NCI-H2171 (cell line): ENCODE data around the gene BSG.
"Not testable (repeated sequence)": the region's sequence is repeated elsewhere in the genome, so short reads cannot be mapped to it uniquely, and the experiment has no call there.

Experiments used
- DNase-seq: peaks from one replicate; lab custom pipeline; 2025; lab: John Stamatoyannopoulos, UW

The BSG gene

DNA sequence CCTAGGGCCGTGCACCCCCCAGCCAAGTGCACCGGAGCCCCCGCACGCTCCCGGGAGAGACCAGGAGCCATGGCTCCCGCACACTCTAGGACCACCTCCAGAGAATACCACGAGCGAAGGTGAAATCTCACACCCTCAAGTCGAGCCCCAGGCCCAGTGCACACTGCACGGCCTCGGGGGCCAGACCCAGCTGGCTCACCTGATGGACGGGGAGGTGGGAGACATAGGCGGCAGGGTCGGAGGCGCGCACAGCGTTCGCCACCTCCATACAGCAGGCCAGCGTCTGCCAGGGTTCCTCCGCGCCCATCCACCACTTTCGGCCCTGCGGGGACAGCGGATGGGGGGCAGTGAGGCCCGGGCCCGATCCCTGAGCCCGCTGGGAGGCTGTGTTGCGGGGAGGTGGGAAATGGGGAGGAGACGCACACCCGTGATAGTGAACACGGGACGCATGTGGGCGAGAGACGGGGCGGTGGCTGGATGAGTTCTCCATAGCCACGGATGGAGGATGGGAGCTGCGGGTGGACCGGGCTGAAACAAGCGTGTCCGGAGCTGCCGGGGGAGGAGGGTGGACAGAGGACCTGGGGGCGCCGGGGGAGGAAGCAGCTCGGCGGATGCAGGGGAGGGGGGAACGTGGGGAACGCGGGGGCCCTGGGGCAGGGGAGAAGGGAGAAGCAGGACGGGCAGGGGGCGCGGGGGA, 47.9 kb downstream of the BSG start:
- no peak for DNase-seq

DNA sequence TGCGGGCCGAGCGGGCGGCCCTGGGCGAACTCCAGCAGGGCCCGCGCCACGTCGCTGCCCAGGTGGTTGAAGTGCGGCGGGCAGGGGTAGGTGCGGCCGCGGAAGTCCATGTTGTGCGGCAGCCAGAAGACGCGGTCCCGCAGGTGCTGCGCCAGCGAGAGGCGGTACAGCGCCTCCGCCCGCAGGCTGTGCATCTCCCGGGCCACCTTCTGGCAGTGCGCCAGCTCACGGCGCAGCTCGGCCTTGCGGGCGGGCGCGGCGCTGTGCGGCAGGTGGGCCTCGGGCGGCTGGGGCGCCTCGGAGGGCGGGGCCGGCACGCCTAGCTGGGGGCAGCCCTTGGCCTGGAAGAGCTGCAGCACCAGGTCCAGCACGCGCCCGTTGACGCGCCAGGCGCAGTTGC, 48.8 kb downstream of the BSG start:
- DNase-seq, result not testable (repeated sequence)

DNA sequence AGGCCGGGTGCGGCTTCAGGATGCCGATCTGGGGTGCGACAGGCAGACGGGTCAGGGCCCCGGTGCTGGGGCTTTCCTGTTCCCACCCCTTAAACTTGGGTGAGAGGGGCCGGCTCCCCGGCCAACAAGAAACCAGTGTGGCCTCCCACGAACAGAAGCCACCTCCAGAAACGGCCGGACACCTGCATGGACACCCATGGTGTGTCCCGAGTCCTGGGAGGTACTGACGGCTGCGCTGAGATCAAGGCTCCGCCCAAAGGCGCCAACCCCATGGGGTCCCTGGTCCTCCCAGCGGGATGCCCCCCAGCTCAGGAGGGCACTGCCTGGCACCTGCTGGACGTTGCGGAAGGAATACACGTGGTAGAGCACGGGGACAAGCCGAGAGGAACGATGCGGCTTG, 49.4 kb downstream of the BSG start:
- no peak for DNase-seq

DNA sequence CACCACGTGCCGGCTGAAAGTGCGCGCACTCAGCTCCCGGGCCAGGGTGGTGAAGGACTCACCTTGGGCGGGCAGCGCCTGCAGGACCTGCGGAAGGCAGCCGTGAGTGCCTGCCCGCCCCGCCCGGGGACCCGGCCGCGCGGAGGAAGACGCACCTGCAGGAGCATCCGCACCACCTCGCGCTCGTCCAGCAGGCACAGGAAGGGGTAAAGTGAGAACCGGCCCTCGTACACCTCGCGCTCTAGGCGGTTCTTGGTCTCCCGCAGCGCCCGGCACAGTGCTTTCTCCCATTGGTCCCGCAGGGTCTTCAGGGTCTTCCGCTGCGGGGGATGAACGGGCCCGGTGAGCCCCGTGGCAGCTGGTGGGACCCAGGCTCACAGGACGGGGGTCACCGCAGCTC, 50.3 kb downstream of the BSG start:
- DNase-seq, result no peak

DNA sequence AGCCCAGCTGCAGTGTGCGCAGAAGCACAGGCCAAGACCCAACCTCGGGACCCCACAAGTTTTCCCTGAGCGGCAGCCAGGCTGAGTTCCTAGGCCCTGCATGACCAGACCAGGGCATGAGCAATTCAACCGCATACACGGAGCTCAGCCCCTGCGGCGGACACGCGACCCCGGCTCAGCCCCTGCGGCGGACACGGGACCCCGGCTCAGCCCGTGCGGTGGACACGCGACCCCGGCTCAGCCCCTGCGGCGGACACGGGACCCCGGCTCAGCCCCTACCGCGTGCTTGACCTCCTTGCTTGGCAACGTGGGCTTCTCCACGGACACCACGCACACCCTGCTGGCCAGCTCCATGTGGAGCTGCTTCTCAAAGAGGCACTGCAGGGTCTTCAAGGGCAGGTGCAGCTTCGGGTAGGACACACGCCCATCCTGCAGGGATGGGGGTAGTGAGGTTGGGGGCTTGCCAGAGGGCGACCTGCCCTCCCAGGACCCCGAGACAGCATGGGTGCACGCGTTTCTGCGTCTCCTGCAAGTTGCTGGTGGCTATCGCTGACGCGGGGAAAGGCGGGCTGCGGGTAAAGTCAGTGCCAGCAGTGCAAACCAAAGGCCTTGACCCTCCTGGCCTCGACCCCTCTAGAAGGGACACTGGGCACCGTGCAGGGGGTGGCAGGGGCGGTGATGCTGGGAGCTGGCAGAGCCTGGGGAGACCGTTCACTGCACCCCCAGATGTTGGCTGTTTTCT, 51.0 kb downstream of the BSG start:
- no peak for DNase-seq

DNA sequence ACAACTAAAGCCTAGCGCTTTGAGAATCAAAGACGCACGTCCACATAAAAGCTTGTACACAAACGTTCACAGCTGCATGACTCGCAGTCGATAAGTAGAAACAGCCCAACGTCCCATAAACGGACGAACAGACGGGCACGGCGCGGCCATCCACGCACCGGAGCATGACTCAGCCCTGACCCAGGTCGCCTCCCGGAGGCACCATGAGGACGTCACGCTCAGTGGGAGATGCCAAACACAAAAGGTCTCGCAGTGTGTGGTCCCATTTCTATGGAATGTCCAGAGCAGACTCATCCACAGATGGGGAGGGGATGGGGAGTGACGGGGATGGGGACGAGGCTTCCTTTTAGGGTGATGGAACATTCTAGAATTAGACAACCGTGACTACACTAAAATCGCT, 51.6 kb downstream of the BSG start:
- no peak for DNase-seq

DNA sequence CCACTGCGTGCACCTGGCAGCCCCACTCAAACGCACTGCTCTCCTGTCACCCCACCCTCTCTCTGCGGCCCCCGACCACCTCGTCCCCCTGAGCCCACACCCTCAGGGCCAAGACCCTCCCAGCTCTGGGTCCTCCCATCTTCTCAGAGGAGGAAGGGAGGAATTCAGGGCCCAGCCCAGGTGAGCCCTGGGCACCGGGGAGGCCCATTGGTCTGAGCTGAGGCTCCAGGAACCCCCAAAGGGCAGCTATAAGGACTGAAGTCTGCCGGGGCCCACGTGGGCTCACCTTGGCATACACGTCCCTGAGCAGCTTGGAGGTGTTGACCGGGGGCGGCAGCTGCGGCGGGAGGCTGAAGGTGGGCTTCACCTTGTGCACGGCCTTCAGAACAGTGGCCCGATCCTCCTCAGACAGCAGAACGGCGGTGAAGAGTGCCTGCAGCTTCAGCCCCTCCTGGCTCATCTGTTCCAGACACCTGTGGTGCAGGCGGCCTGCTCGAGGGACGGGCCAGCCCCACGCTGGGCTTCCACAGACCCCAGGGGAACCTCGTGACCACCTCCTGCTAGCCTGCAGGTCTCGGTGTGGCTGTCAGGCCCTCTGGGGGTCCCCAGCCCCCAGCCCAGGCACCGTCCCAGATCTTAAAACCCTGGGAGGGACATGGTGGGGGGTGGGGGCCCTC, 52.2 kb downstream of the BSG start:
- no peak for DNase-seq

DNA sequence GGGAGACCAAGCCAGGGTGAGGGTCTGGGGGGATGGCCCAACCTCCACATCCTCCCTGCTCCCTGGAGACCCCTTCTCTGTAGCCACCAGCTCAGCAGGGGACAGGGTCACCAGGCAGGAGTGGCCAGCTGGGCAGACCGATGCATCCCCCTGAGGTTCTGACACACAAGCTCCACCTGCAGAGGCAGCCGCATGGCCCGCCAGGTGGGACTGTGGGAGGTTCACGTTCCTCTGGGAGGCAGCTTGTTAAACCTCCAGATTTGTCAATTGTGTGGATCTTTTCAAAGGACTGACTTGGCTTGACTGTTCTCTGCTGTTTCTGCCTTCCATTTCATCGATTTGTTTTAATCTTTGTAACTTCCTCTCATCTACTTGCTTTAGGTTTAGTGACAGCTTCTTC, 52.9 kb downstream of the BSG start:
- no peak for DNase-seq

DNA sequence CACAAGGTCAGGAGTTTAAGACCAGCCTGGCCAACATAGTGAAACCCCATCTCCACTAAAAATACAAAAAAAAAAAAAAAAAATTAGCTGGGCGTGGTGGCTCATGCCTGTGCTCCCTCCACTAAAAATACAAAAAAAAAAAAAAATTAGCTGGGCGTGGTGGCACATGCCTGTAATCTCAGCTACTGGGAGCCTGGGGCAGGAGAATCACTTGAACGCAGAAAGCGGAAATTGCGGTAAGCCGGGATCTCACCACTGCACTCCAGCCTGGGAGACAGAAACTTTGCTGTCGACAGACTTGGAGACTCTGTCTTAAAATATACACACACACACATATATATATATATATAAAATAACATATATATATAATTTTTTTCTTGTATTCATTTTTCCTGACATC, 54.2 kb downstream of the BSG start:
- not testable (repeated sequence) for DNase-seq

DNA sequence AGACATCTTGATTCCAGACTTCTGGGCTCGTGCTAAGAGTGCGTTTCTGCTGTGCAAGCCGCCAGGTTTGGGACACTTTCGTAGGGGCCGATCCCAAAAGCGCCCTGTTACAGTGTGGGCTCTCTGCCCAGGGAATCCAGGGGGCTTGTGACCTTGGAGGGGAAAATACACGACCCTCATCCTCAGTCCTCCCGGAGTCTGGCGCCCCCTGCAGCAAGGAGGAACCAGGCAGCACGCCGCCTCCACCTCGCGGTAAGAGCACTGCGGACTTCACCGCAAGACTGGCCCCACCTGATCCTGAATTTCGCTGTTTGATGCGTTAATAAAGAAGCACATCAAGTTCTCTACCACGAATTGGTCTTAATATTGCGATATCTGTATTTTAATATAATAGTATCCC, 55.8 kb downstream of the BSG start:
- no peak for DNase-seq

DNA sequence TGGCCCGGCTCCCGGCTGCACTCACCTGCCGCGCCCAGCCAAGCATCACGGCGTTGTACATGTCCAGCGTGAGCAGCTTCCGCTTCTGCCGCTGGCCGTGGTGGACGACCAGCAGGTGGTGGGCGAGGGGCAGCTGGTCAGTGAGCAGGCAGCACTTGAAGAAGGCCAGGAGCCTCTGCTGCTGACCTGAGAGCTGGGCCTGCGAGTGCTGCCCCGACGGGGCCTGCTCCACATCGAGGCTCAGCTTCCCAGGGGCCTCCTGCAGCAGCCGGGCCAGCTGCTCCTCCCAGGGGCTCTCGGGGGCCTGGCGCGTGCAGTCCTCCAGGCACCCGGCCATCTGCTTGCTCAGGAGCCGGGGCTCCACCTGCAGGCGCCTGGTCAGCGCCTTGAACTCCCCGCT, 57.1 kb downstream of the BSG start:
- not testable (repeated sequence) for DNase-seq

DNA sequence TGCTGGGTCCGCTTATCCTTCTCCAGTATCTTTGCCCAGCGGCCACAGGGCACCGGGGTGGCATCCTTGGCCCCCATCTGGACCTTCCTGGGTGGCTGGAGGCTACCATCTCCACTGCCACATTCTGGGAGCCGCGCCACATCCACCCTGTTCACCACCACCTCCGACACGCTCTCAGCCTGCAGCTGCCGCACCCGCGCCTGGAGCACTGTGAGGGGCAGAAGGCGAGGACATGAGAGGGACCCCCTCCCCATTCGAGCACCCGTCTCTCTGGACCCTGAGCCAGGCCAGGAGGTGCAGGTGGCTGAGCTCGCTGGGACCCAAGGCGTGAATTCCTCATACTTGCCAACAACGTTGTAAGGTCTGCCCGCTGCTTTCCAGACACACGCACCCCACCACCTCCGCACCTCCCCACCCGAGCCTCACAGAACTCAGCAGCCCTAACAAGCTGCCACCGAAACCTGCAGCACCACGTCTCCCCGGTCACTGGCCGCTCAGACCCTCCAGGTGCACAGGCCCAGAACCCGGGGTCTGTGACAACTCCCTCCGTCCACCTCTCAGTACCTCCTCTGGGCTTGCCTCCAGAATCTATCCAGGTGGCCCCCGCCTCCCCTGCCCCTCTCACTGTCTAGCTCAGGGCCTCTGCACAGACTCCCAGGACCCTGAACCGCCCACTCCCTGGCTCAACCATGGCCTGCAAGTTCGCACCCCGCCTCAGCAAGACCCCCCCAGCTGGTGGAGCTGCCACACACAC, 57.7 kb downstream of the BSG start:
- no peak for DNase-seq

DNA sequence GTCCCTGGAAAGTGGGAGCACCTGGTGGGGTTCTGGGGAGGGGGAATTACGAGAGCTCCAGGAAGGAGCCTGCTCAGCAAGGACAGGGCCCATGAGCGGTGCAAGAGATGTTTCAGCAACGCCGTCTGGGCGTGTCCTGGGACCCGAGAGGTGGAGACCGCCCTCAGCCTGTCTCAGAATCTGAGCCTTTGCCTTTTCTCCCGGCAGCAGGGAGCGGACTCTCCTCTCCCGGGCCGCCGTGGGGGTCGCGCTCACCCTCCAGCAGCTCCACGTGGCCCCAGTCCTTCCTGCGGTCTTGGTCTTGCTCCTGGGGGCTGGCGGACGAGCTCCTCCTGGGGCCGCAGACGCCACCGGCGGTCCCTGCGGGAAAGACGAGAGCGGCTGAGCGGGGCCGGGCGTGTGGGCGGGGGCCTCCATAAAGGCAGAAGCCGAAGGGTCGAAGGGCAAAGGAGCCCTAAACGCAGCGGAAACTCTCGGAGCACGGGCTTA, 60.2 kb downstream of the BSG start:
- DNase-seq, result peak; percentile 17
